IMR-90 (cell line): ENCODE results near the gene CSNK1D. TPM values are rescaled to one million over a fixed set of nuclear protein-coding genes. Genes with fewer than 3 reads are reported as not detected.

Experiments used
- ATAC-seq: fragments of 200-7000 bp; cut with Tn5 transposase; 2 replicates; pipeline ENCODE4 v1.9.1; 2020; ENCODE audit warnings: low read depth, mild to moderate bottlenecking, moderate library complexity
- BruUV-seq: library from RNA; stranded (reverse); fragments of 400-500 nt; replicated peaks from 2 replicates; lab custom pipeline; 2021; lab: Mats Ljungman, UMichigan
- CTCF ChIA-PET: fragments of 300-600 bp; formaldehyde crosslinking; extraction: SDS; loops from one replicate; lab custom pipeline; 2021; ENCODE audit warnings: antibody characterized with exemption; lab: Yijun Ruan, JAX
- POLR2A ChIA-PET: fragments of 300-600 bp; sonication (Branson Sonifier 250); formaldehyde crosslinking; loops from one replicate; lab custom pipeline; 2022; ENCODE audit warnings: antibody characterized with exemption; ENCODE audit not compliant: unreplicated experiment; lab: Charles Lee
- DNase-seq: peaks from one replicate; pipeline ENCODE4 v3.0.0; 2013
- H2AFZ ChIP-seq: replicated peaks from 2 replicates; pipeline ENCODE3; 2013; ENCODE audit warnings: low read length, mild to moderate bottlenecking; ENCODE audit not compliant: poor library complexity
- H2AK5ac ChIP-seq: 2 replicates; pipeline ENCODE4 v1.6.1; 2013; ENCODE audit warnings: low read depth, low read length, inconsistent platforms
- H2AK9ac ChIP-seq: replicated peaks from 2 replicates; pipeline ENCODE3; 2013; ENCODE audit warnings: mild to moderate bottlenecking, low read depth, low read length, moderate library complexity; ENCODE audit not compliant: poor library complexity
- H2BK120ac ChIP-seq: 2 replicates; pipeline ENCODE4 v1.6.1; 2013; ENCODE audit warnings: low read depth, low read length, inconsistent platforms
- H2BK15ac ChIP-seq: 3 replicates; pipeline ENCODE4 v1.6.1; 2013; ENCODE audit warnings: low read depth, low read length, inconsistent platforms
- H2BK20ac ChIP-seq: 2 replicates; pipeline ENCODE4 v1.6.1; 2013; ENCODE audit warnings: low read depth, mild to moderate bottlenecking, inconsistent platforms, low read length, moderate library complexity
- H2BK5ac ChIP-seq: 2 replicates; pipeline ENCODE4 v1.6.1; 2013; ENCODE audit warnings: mild to moderate bottlenecking, low read depth, low read length, inconsistent platforms; ENCODE audit not compliant: poor library complexity, severe bottlenecking
- H3K14ac ChIP-seq: replicated peaks from 2 replicates; pipeline ENCODE4 v1.6.1; 2013; ENCODE audit warnings: low read depth, low read length, inconsistent platforms
- H3K18ac ChIP-seq: 2 replicates; pipeline ENCODE4 v1.6.1; 2013; ENCODE audit warnings: low read depth, low read length, control low read depth
- H3K23ac ChIP-seq: 2 replicates; pipeline ENCODE4 v1.6.1; 2013; ENCODE audit warnings: low read depth, low read length, inconsistent platforms
- H3K27ac ChIP-seq: 2 replicates; pipeline ENCODE4 v1.5.1; 2013; ENCODE audit warnings: mild to moderate bottlenecking, control low read depth, low read length; ENCODE audit not compliant: insufficient read depth
- H3K27me3 ChIP-seq: 2 replicates; pipeline ENCODE4 v1.6.1; 2013; ENCODE audit warnings: low read length; ENCODE audit not compliant: control insufficient read depth, insufficient read depth
- H3K36me3 ChIP-seq: 2 replicates; pipeline ENCODE4 v1.6.1; 2013; ENCODE audit warnings: low read length, mixed read lengths; ENCODE audit not compliant: control insufficient read depth, insufficient read depth
- H3K4ac ChIP-seq: 2 replicates; pipeline ENCODE4 v1.6.1; 2013; ENCODE audit warnings: low read depth, low read length, inconsistent platforms
- H3K4me1 ChIP-seq: 2 replicates; pipeline ENCODE4 v1.6.1; 2013; ENCODE audit warnings: low read length, mixed read lengths; ENCODE audit not compliant: control insufficient read depth, insufficient read depth
- H3K4me2 ChIP-seq: 2 replicates; pipeline ENCODE4 v1.6.1; 2013; ENCODE audit warnings: low read depth, mild to moderate bottlenecking, control low read depth, low read length, moderate library complexity
- H3K4me3 ChIP-seq: 2 replicates; pipeline ENCODE4 v1.5.1; 2013; ENCODE audit warnings: low read depth, mild to moderate bottlenecking, control low read depth, low read length, moderate library complexity; ENCODE audit not compliant: insufficient read depth
- H3K56ac ChIP-seq: 2 replicates; pipeline ENCODE4 v1.6.1; 2013; ENCODE audit warnings: low read length, inconsistent platforms; ENCODE audit not compliant: insufficient read depth; ENCODE audit errors: extremely low read depth
- H3K79me1 ChIP-seq, 2 experiments: 2 replicates each; pipeline ENCODE4 v1.6.1; 2013; ENCODE audit warnings: low read length in 2 of 2, inconsistent platforms in 1 of 2, low read depth in 1 of 2
- H3K9ac ChIP-seq: 2 replicates; pipeline ENCODE4 v1.6.1; 2013; ENCODE audit warnings: low read depth, low read length, control low read depth
- H3K9me1 ChIP-seq: 2 replicates; pipeline ENCODE4 v1.6.1; 2013; ENCODE audit warnings: low read length, inconsistent platforms; ENCODE audit not compliant: insufficient read depth
- H3K9me3 ChIP-seq: 2 replicates; pipeline ENCODE4 v1.6.1; 2013; ENCODE audit warnings: low read length; ENCODE audit not compliant: control insufficient read depth, insufficient read depth
- H4K20me1 ChIP-seq: 2 replicates; pipeline ENCODE4 v1.6.1; 2013; ENCODE audit warnings: low read length, inconsistent platforms; ENCODE audit not compliant: insufficient read depth
- H4K5ac ChIP-seq: 2 replicates; pipeline ENCODE4 v1.6.1; 2013; ENCODE audit warnings: mild to moderate bottlenecking, low read depth, low read length, control low read depth
- H4K8ac ChIP-seq, 2 experiments: 2 replicates each; pipeline ENCODE4 v1.6.1; 2013; ENCODE audit warnings: low read depth in 2 of 2, low read length in 2 of 2, control low read depth in 1 of 2, inconsistent platforms in 1 of 2
- H4K91ac ChIP-seq: 2 replicates; pipeline ENCODE4 v1.6.1; 2013; ENCODE audit warnings: low read depth, low read length, inconsistent platforms; ENCODE audit not compliant: insufficient read depth
- BHLHE40 ChIP-seq: fragments of 150-350 bp; IDR thresholded peaks from 2 replicates; pipeline ENCODE4 v1.6.1; 2016; ENCODE audit warnings: mild to moderate bottlenecking, low read depth, low read length
- CHD1 ChIP-seq: IDR thresholded peaks from 2 replicates; pipeline ENCODE4 v1.6.1; 2012; ENCODE audit warnings: low read depth, low read length, improper control_type of control experiment
- CTCF ChIP-seq: conservative IDR thresholded peaks from 2 replicates; pipeline ENCODE4 v1.5.1; 2012; ENCODE audit warnings: mild to moderate bottlenecking, low read depth, low read length, improper control_type of control experiment
- FOS ChIP-seq: fragments of 150-350 bp; IDR thresholded peaks from 2 replicates; pipeline ENCODE4 v1.6.1; 2016; ENCODE audit warnings: low read depth, low read length
- MAFK ChIP-seq: IDR thresholded peaks from 2 replicates; pipeline ENCODE4 v1.6.1; 2012; ENCODE audit warnings: low read depth, low read length, improper control_type of control experiment
- MAZ ChIP-seq: IDR thresholded peaks from 2 replicates; pipeline ENCODE4 v1.6.1; 2012; ENCODE audit warnings: low read depth, mild to moderate bottlenecking, low read length, improper control_type of control experiment, moderate library complexity, borderline replicate concordance
- MXI1 ChIP-seq: IDR thresholded peaks from 2 replicates; pipeline ENCODE4 v1.6.1; 2012; ENCODE audit warnings: low read depth, mild to moderate bottlenecking, low read length, moderate library complexity, borderline replicate concordance
- RAD21 ChIP-seq: IDR thresholded peaks from 2 replicates; pipeline ENCODE4 v1.6.1; 2012; ENCODE audit warnings: low read length, improper control_type of control experiment
- USF2 ChIP-seq: fragments of 150-350 bp; IDR thresholded peaks from 2 replicates; pipeline ENCODE4 v1.6.1; 2017; ENCODE audit warnings: mild to moderate bottlenecking, antibody characterized with exemption, low read length, low read depth
- WGBS, 2 experiments: methylation state at CpG; one replicate each; pipeline versions ENCODE4 v1.1.5 to v1.1.7; 2013; ENCODE audit warnings: missing lambda C conversion rate in 2 of 2; ENCODE audit not compliant: insufficient read length in 1 of 2; ENCODE audit errors: extremely low coverage in 2 of 2; 5-methylcytosine and 5-hydroxymethylcytosine counted together
- dilution Hi-C: fragments of 300-500 bp; cut with HindIII; formaldehyde crosslinking; loops from one replicate; pipeline ENCODE4 v1.14.3; 2018; ENCODE audit warnings: low sequenced_read_pairs; ENCODE audit not compliant: unreplicated experiment
- in situ Hi-C: fragments of 300-500 bp; cut with MboI; formaldehyde crosslinking; loops from 3 replicates; pipeline ENCODE4 v1.14.3; 2019; ENCODE audit warnings: low sequenced_read_pairs, inconsistent platforms, mixed read lengths
- intact Hi-C: fragments of 100-400 bp; cut with micrococcal nuclease; formaldehyde crosslinking; loops from 2 replicates; pipeline ENCODE4 v1.10.0; 2022
- polyA plus RNA-seq, 3 experiments: library from polyadenylated mRNA; depleted of rRNA; stranded (reverse); fragments of >200 nt; gene quantifications; 2 replicates each; pipeline ENCODE4 v1.2.3, GENCODE V29; 2012; ENCODE audit warnings: low replicate concordance in 1 of 3
- total RNA-seq: library from RNA; depleted of rRNA; stranded (reverse); fragments of >200 nt; gene quantifications from 2 replicates; pipeline ENCODE4 v1.2.3, GENCODE V29; 2012

CSNK1D gene
- total and polyA plus RNA-seq, 2 of the 4 experiments (the other 2 are of a cell fraction) = 47.1 to 186 TPM

GRCh38 chr17:82230609-82231311 lies 42.7 kb downstream of the CSNK1D start:
- POLR2A ChIA-PET = no interaction called here
- Histone ChIP-seq H3K9me1 (no peaks in the 10 kb centered on the region), H2BK15ac (no peak overlapping the region), H2AFZ (peak overlapping the region; percentile 59), H3K14ac (peak overlapping the region; percentile 94), H3K9me3 (no peaks in the 10 kb centered on the region), H2AK9ac (peak overlapping the region; percentile 99), H3K4me1 (peaks cover 34% of the 10 kb centered on the region), H4K8ac (peak overlapping the region; percentile 42 to 76; a peak in 2 of 4 replicates), H2BK120ac (no peak overlapping the region), H3K4ac (peak overlapping the region; percentile 85), H2BK20ac (no peak overlapping the region), H4K91ac (peak overlapping the region; percentile 66; the same call in 1 of the 2 replicates), H4K5ac (no peak overlapping the region; the same call in 1 of the 2 replicates), H3K9ac (peak overlapping the region; percentile 98), H3K27me3 (no peaks in the 10 kb centered on the region), H3K18ac (no peak overlapping the region; the same call in 1 of the 2 replicates), H3K23ac (peak overlapping the region; percentile 97), H3K79me1 (peaks cover 0 to 65% of the 10 kb centered on the region in 2 experiments; a peak in 3 of 4 replicates), H3K4me2 (peak overlapping the region; percentile 95), H2BK5ac (peak overlapping the region; percentile 89), H3K27ac (peak overlapping the region; percentile 91), H3K56ac (peak overlapping the region; percentile 53; the same call in 1 of the 2 replicates), H3K36me3 (peaks cover 18% of the 10 kb centered on the region), H3K4me3 (peak overlapping the region; percentile 98), H2AK5ac (peak overlapping the region; percentile 71; the same call in 1 of the 2 replicates), H4K20me1 (peaks cover 69% of the 10 kb centered on the region)
- dilution Hi-C loops = no loop called here
- peak; percentile 81 for DNase-seq
- TF ChIP-seq USF2 (no peak; the same call in 1 of the 2 replicates), BHLHE40 (0 out of 2 replicates have a peak, but pooled peaks have one; percentile 16), MXI1 (peak; percentile 5; the same call in 1 of the 2 replicates), MAZ (peak; percentile 91; the same call in 1 of the 2 replicates), FOS (no peak), MAFK (peak; percentile 54), CTCF (peak; percentile 45), CHD1 (no peak; the same call in 1 of the 2 replicates), RAD21 (peak; percentile 27; the same call in 1 of the 2 replicates)
- 18% methylated on average over 24 of the region's 76 CpGs; no CpG with 5 or more reads in 1 of the 2 experiments for WGBS, 2 experiments
- ATAC-seq = peak; percentile 66
- intact Hi-C loops = loop anchor here (2.0 kb wide), 1 partner anchor 14 kb away; no protein-coding TSS in a partner anchor
- BruUV-seq = no TSS peak
- in situ Hi-C loops = no loop called here
- CTCF ChIA-PET = no interaction called here
